Left kidney (tissue), 2 donors: ENCODE data around the gene TMEM82. TPM values are rescaled to one million over a fixed set of nuclear protein-coding genes. Genes with fewer than 3 reads are reported as not detected.

Experiments used
- DNase-seq: peaks from one replicate; pipeline ENCODE4 v3.0.0-alpha.2; 2013
- polyA plus RNA-seq: library from polyadenylated mRNA; unstranded; fragments of 120-200 nt; gene quantifications from one replicate; pipeline ENCODE4 v1.2.1, GENCODE V29; 2013; ENCODE audit not compliant: insufficient read length

Gene TMEM82
- polyA plus RNA-seq, 1 donor = 3.2 TPM

DNA sequence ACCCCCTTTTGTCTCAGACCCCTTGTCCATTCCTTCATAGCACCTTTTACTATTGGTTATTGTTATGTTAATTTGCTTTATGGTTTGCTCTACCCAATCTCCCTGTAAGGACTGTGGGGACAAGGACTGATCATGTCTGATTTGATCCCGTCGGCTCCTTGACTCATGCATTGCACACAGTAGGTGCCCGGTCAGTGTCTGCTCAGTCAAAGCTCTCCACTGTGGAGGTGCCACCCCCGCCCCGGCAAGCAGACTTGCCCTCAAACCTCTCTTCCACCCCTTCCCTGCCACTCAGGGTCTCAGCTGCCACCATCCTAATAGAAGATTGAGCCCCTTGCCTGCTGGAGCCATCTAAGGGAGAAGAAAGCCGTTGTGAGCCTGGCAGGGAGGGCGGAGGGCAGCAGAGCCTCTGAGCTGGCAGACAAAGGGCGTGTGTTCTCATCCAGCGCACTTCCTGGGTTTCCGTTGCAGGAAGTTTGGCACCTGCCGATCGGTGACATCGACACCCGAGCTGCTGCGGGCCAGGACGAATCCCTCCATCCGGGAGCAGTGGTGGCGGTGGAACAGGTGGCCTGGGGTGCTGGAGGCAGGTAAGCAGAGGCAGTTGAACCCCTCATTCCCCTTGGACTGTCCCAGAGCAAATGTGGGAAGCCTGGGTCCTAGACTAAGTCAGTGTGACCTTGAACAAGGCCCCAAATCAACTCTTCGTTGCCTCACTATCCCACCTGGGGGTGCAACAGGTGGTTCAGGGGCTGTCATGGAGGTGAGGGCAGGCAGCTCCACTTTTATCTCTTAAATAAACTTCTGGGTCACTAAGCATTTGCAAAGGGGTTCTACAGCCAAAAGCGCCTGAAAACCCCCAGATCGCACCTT lies 14.1 kb downstream of the TMEM82 start:
- no peak for DNase-seq

GRCh38 chr1:15757016-15757543 lies 14.8 kb downstream of the TMEM82 start:
- no peak for DNase-seq

GRCh38 chr1:15757575-15758342 lies 15.5 kb downstream of the TMEM82 start:
- DNase-seq = peak; percentile 45

DNA sequence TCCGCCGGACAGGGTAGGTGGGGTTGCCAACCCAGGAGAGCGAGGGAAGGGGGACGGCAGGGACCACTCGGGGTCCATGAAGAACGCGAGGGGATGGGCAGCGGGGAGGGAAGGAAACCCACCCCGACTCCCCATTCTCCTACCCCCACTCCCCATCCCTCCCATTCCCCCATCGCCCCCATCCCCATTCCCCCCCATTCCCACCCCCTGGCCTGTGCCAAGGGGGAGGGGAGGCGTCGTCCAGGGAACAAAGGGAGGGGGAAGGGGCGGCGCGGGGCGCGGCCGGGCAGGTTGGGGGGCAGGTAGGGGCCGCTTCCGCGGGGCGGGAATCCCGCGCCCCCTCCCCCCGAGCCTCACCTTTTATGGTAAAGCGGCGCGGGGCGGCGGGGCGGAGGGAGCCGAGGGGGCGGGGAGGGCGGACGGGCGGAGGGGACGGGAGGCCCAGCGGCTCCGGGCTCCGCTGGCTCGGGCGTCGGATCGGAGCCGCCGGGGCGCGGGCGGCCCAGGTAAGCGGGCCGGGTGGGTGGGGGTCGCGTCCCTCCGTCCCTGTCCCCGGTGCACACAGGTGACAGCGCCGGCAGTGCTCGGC lies 16.1 kb downstream of the TMEM82 start, which contains the start of gene FBLIM1:
FBLIM1 (plus strand) TSS at position 453 of the 589 bp plus-strand sequence. CDS start 6,189 bp downstream, outside the sequence.
- peak; percentile 44 for DNase-seq

DNA sequence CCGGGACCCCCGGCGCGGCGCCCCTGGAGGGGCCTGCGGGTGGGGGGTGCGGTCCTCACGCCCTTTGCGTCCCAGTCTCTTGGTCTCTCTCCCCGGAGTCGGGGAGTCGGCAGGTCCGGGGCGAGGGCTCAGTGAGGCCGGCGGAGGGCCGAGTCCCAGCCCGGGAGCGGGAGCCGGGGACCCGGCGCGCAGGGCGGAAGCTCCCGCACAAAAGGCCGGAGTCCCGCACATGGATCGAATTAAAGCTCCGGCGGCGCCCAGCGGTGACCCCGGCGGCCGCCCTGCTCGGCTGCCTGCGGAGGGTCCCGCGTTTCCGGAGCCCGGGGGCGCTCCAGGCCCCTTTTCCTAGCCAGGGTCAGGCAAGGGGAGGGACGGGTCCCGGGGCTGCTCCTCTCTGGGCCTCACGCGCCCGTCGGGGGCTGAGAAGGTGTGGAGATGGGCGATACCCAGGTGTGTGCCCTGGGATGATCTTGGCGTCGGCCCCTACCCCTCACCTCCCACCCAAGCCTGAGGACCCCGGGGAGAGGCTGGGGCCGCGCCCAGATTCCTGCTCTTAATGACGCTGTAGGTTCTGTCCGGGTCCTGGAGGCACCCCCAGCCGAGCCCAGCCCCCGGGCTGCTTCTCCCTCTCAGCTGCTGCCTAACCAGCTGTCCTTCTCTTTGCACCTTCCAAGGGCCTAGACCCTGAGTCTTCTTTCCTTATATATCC lies 16.8 kb downstream of the TMEM82 start:
- DNase-seq = no peak

DNA sequence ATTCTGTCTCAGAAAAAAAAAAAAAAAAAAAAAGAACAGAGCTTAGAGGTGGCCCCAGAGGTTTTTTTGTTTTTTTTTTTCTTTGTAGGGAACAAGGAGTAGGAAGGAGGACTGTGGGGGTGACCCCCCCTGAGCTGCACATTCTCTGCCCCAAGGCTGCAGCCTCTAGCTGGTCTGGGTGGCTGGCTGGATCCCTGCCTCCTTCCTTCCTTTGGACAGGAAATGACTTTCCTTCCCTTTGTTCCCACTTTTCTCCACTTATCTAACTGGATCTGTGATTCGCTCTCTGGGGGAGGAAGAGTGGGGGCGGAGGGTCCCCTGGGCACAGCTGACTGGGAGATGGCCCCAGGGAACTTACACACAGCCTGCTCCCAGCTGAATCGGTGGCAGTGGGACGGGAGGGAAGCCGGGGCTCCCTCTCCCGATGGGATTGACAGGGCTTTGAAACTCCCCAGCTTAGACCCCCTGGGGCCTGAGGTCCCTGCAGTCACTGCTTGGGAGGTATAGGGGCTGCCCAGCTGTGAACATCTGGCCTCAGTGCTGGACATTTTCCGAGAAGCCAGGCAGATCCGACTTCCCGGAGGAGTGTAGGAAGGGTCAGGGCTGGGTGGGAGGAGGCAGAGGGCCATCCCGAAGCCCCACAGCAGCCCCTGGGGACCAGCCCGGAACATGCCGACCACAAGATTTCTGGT lies 18.4 kb downstream of the TMEM82 start:
- peak; percentile 59 for DNase-seq

DNA sequence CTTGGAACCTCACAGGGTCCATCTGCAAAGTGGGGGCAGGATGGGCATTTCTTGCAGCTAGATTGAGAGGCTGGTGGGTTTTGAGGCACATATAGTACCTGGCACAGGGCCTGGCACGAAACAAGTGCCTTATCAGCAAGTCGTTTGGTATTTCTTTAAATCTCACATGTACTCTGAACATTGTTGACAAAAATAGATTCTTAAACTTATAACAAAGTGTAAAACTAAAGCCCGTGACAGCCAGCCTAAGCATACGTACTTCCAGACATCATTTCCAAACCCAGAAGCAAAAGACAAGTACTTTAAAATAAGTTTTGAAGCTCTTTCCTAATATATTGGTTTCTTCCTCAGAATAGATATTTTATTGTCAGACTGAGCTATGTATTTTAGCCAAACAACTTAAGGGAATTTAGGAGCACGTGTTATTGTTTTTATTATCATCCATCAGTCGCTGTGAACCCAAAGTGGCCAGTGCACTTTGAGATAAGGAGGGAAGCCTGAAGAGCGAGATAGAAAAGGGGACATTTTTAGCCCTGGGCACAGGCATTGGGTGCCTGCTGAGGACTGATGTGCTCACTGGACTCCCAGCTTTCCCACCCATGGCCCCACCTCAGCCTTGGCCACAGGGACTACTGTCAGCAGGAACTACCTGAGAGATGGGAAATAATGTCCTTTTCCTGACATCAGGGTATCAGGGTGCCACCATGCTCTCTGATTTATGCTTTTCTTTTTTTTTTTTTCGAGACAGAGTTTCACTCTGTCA lies 19.2 kb downstream of the TMEM82 start:
- DNase-seq = no peak

GRCh38 chr1:15762546-15762945 lies 20.2 kb downstream of the TMEM82 start:
- no peak for DNase-seq

DNA sequence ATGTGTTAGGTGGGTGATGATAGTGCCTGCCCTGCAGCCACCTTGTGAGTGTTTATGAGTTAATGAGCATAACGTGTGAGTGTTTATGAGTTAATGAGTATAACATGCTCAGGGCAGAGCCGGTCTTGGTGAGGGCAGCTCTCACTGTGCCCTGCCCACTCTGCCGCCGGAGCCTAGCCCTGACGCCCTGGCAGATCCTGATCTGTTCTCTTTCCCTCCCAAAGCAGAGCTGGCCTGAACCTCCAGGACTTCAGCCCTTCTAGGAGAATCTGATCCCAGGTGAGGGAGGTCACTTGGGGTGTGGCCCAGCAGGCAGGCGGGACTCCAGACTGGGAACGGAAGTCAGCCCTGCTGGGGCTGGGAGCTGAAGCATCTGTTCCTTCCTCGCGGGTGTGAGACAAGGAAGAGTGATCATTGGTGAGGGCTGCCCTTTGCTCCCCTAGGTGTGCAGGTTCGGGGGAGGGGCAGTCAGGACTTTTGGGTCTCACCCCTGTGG lies 22.0 kb downstream of the TMEM82 start:
- DNase-seq = no peak

- DNase-seq = no peak
These were observed 22.6 kb downstream of the TMEM82 start for GRCh38 chr1:15764890-15765289.

DNA sequence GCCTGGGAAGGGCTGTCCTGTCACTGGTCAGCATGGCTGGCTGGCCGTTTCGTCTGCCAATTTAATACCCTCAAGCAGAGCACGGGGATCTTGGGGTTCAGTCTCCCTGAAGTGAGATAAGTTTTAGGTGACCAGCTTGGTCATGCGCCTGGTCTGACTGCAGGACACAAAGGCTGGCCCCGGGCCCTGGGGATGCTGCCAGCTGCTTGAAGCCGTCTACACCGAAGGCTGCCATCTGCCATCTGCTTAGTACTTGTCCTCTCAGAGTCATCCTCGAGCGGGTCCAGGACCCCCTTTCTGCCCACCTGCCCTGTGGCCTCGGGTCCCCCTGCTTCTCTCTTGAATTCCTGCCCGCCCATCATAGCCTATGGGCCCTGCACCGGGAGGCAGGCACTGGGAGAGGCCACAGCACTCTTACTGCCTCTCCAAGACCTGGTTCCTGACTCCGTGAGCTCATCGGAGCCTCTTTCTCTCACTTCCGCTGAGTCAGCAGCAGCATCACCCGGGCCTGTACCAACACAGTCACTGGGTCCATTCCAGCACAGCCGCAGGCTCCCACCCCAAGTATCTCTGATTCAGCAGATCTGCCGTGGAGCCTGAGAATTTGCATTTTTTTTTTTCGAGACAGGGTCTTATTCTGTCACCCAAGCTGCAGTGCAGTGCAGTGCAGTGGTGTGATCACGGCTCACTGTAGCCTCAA lies 23.3 kb downstream of the TMEM82 start:
- DNase-seq = no peak

DNA sequence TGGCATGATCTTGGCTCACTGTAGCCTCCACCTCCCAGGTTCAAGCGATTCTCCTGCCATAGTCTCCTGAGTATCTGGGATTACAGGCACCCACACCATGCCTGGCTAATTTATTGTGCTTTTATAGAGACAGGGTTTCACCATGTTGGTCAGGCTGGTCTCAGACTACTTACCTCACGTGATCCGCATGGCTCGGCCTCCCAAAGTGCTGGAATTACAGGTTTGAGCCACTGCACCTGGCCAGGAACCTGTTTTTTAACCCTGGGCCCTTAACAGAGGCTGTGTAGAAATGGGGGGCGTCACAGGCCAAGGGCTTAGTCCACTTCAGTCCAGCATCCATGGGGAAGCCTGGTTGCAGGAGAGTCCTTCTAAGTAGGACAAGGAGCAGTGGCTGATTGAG lies 25.6 kb downstream of the TMEM82 start:
- DNase-seq = no peak

GRCh38 chr1:15768388-15768787 lies 26.1 kb downstream of the TMEM82 start:
- DNase-seq = no peak

DNA sequence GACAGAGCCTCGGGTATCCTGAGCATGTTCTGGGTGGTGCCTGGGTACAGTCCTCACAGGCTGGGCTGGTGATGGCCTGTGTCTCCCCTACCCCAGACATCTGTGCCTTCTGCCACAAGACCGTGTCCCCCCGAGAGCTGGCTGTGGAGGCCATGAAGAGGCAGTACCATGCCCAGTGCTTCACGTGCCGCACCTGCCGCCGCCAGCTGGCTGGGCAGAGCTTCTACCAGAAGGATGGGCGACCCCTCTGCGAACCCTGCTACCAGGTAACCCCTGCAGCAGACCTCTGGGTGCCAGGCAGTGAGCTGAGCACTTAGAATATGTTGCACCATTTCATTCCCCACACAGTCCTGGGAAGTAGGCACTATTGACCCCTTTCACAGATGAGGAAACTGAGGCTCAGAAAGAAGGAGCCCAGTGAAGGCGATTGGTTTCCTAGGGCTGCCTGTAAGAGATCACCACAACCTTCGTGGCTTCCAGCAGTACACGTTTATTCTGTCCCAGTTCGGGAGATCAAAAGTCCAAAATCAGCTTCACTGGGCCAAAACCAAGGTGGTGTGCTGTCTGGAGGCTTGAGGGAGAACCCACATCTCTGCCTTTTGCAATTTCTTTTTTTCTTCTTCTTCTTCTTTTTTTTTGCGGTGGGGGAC lies 28.1 kb downstream of the TMEM82 start:
- DNase-seq = no peak

GRCh38 chr1:15771836-15772515 lies 29.7 kb downstream of the TMEM82 start:
- no peak for DNase-seq

DNA sequence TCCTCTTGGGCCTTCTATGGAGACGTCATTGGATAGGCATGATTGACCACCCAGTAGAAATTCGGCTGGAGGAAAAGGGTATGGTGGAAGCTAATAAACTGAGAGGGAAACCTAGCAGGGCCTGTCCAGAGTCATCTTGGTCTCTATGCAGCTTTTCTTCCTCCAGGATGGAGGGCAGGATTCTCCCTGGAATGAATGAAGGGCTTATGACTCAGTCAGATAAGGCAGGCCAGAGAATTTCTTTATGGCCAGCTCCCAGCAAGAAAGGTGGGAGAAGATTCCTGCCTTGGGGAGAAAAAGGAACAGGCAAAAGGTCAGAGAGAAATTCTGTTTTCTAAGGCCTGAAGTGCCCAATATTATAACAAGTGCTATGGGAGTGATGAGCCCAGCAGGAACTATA lies 33.4 kb downstream of the TMEM82 start:
- no peak for DNase-seq

- no peak for DNase-seq
These were observed 35.8 kb downstream of the TMEM82 start for GRCh38 chr1:15777909-15778707.

DNA sequence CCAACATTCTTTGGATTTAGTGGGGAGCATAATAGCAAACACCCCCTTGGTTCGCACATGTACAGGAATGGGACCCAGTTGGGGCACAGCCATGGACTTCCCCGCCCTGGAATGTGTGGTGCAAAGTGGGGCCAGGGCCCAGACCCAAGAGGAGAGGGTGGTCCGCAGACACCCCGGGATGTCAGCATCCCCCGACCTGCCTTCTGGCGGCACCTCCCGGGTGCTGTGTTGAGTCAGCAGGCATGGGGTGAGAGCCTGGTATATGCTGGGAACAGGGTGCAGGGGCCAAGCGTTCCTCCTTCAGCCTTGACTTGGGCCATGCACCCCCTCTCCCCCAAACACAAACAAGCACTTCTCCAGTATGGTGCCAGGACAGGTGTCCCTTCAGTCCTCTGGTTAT lies 43.4 kb downstream of the TMEM82 start:
- DNase-seq = no peak
